ENCODE results near the gene FKRP. TPM values are rescaled to one million over a fixed set of nuclear protein-coding genes. Genes with fewer than 3 reads are reported as not detected.
A peak's percentile ranks its signal among the peaks of the same experiment; 100 is the strongest.
"Not testable (repeated sequence)": the region's sequence is repeated elsewhere in the genome, so short reads cannot be mapped to it uniquely, and the experiment has no call there.

The FKRP gene
- total RNA-seq = 19.1 TPM

GRCh38 chr19:46745521-46746280, at the start of gene FKRP:
FKRP (plus strand) TSS chr19:46746057; CDS start chr19:46755451, 9,394 bp downstream.
- no peak for DNase-seq (ENCODE audit: low read depth in 2 of 3, low spot score in 2 of 3)

- DNase-seq (ENCODE audit: low read depth in 2 of 3, low spot score in 2 of 3) = no peak
Measured at GRCh38 chr19:46696866-46697203, 49.0 kb upstream of the FKRP start.

GRCh38 chr19:46697204-46697960, 48.5 kb upstream of the FKRP start:
- no peak for DNase-seq (ENCODE audit: low read depth in 2 of 3, low spot score in 2 of 3)

- DNase-seq (ENCODE audit: low read depth in 2 of 3, low spot score in 2 of 3) = no peak
Measured at GRCh38 chr19:46698395-46699321, 47.2 kb upstream of the FKRP start.

GRCh38 chr19:46700704-46701103, 45.2 kb upstream of the FKRP start:
- DNase-seq (ENCODE audit: low read depth in 2 of 3, low spot score in 2 of 3) = no peak

- peak in 2 of 3 donors; percentile 75 to 80 for DNase-seq (ENCODE audit: low read depth in 2 of 3, low spot score in 2 of 3)
Measured at GRCh38 chr19:46704379-46705076, 41.3 kb upstream of the FKRP start.

GRCh38 chr19:46710687-46711086, 35.2 kb upstream of the FKRP start:
- DNase-seq (ENCODE audit: low read depth in 2 of 3, low spot score in 2 of 3) = no peak

- DNase-seq (ENCODE audit: low read depth in 2 of 3, low spot score in 2 of 3) = not testable (repeated sequence)
Measured at GRCh38 chr19:46712768-46713338, 33.0 kb upstream of the FKRP start.

GRCh38 chr19:46713781-46714443, 31.9 kb upstream of the FKRP start:
- peak in 2 of 3 donors; percentile 94 to 98 for DNase-seq (ENCODE audit: low read depth in 2 of 3, low spot score in 2 of 3)

GRCh38 chr19:46714444-46715106, 31.3 kb upstream of the FKRP start:
- peak in 1 of 3 donors; percentile 41 for DNase-seq (ENCODE audit: low read depth in 2 of 3, low spot score in 2 of 3)

GRCh38 chr19:46715620-46715974, 30.3 kb upstream of the FKRP start:
- no peak for DNase-seq (ENCODE audit: low read depth in 2 of 3, low spot score in 2 of 3)

- no peak for DNase-seq (ENCODE audit: low read depth in 2 of 3, low spot score in 2 of 3)
Measured at GRCh38 chr19:46715975-46716671, 29.7 kb upstream of the FKRP start.

GRCh38 chr19:46716672-46717033, 29.2 kb upstream of the FKRP start:
- no peak for DNase-seq (ENCODE audit: low read depth in 2 of 3, low spot score in 2 of 3)

GRCh38 chr19:46717034-46717715, 28.7 kb upstream of the FKRP start, which contains the start of gene PRKD2:
PRKD2 (minus strand) TSS chr19:46717114; CDS start chr19:46716370, 744 bp downstream.
- peak; percentile 48 to 85 (median 80) for DNase-seq (ENCODE audit: low read depth in 2 of 3, low spot score in 2 of 3)

GRCh38 chr19:46717716-46718143, 28.1 kb upstream of the FKRP start:
- DNase-seq (ENCODE audit: low read depth in 2 of 3, low spot score in 2 of 3) = no peak

- peak in 2 of 3 donors; percentile 72 to 73 for DNase-seq (ENCODE audit: low read depth in 2 of 3, low spot score in 2 of 3)
Measured at GRCh38 chr19:46718157-46718933, 27.5 kb upstream of the FKRP start.

Data from hematopoietic multipotent progenitor cell (in vitro differentiated cells).